Measurements from ENCODE around the gene TREML2.

The TREML2 gene

GRCh38 chr6:41161380-41161779 lies 39.6 kb downstream of the TREML2 start:
- no peak overlapping the region for H2AFZ ChIP-seq (ENCODE audit: low read length)
- no peaks in the 10 kb centered on the region for H3K9me2 ChIP-seq (replicated peaks; ENCODE audit: insufficient read depth, low read length)
- DNase-seq = no peak
- no peak overlapping the region for H3K4me2 ChIP-seq (ENCODE audit: low read depth, low read length)
- H3K79me2 ChIP-seq (ENCODE audit: low read length) = no peaks in the 10 kb centered on the region
- TF ChIP-seq CTCF (IDR thresholded peaks at IDR 0.05; ENCODE audit: low read length) = no peak
- no peak for TF ChIP-seq EZH2 (optimal IDR thresholded peaks at IDR 0.05; ENCODE audit: low read depth, low read length)
- no peak for TF ChIP-seq EZH2phosphoT487 (IDR thresholded peaks at IDR 0.05; ENCODE audit: low read length)
- no peak overlapping the region for H3K9ac ChIP-seq (ENCODE audit: low read length)
- H3K27ac ChIP-seq (ENCODE audit: low read length) = no peak overlapping the region
- H3K4me3 ChIP-seq (ENCODE audit: low read length) = no peak overlapping the region
- H3K9me3 ChIP-seq (replicated peaks; ENCODE audit: insufficient read depth, low read length) = no peaks in the 10 kb centered on the region
- H3F3A ChIP-seq (ENCODE audit: insufficient read depth, low read length) = no peaks in the 10 kb centered on the region
- H3K36me3 ChIP-seq (replicated peaks; ENCODE audit: insufficient read depth, low read length) = no peaks in the 10 kb centered on the region
- no peaks in the 10 kb centered on the region for H3K27me3 ChIP-seq (replicated peaks; ENCODE audit: insufficient read depth, low read length)
- no peaks in the 10 kb centered on the region for H3K4me1 ChIP-seq (ENCODE audit: low read length)
- H4K20me1 ChIP-seq (ENCODE audit: insufficient read depth, low read length) = no peaks in the 10 kb centered on the region

DNA sequence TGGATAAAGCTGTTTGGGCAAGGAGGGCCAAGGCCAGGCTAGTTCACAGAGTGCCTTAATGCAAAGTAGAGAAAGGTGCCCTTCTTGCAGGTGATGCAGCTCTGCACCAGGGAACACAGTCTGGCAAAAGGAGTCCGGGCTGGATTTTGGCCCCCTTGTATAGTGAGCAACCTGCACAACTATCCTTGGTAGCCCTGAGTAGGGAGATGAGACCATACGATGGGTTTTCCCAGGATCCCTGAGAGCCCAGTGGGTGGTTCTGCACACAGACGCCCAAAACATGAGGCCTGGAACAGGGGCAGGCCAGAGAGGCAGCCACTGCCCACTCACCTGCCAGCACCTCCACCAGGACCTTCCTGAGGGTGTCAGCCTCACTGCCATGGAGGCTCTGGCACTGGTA lies 40.0 kb downstream of the TREML2 start:
- no peak for TF ChIP-seq EZH2phosphoT487 (IDR thresholded peaks at IDR 0.05; ENCODE audit: low read length)
- TF ChIP-seq EZH2 (optimal IDR thresholded peaks at IDR 0.05; ENCODE audit: low read depth, low read length) = no peak
- no peak for TF ChIP-seq CTCF (IDR thresholded peaks at IDR 0.05; ENCODE audit: low read length)
- no peak overlapping the region for H3K27ac ChIP-seq (ENCODE audit: low read length)
- no peaks in the 10 kb centered on the region for H3K36me3 ChIP-seq (replicated peaks; ENCODE audit: insufficient read depth, low read length)
- no peaks in the 10 kb centered on the region for H3K9me2 ChIP-seq (replicated peaks; ENCODE audit: insufficient read depth, low read length)
- H3F3A ChIP-seq (ENCODE audit: insufficient read depth, low read length) = no peaks in the 10 kb centered on the region
- no peaks in the 10 kb centered on the region for H3K9me3 ChIP-seq (replicated peaks; ENCODE audit: insufficient read depth, low read length)
- H3K9ac ChIP-seq (ENCODE audit: low read length) = no peak overlapping the region
- H3K4me3 ChIP-seq (ENCODE audit: low read length) = no peak overlapping the region
- no peak overlapping the region for H3K4me2 ChIP-seq (ENCODE audit: low read depth, low read length)
- no peaks in the 10 kb centered on the region for H3K4me1 ChIP-seq (ENCODE audit: low read length)
- H2AFZ ChIP-seq (ENCODE audit: low read length) = no peak overlapping the region
- H3K79me2 ChIP-seq (ENCODE audit: low read length) = no peaks in the 10 kb centered on the region
- no peaks in the 10 kb centered on the region for H3K27me3 ChIP-seq (replicated peaks; ENCODE audit: insufficient read depth, low read length)
- no peaks in the 10 kb centered on the region for H4K20me1 ChIP-seq (ENCODE audit: insufficient read depth, low read length)
- no peak for DNase-seq

GRCh38 chr6:41159415-41160082 lies 41.4 kb downstream of the TREML2 start:
- Histone ChIP-seq H3K4me1 (ENCODE audit: low read length) (no peaks in the 10 kb centered on the region), H3K79me2 (ENCODE audit: low read length) (no peaks in the 10 kb centered on the region), H3K4me2 (ENCODE audit: low read depth, low read length) (no peak overlapping the region), H3K9ac (ENCODE audit: low read length) (no peak overlapping the region), H3K9me3 (replicated peaks; ENCODE audit: insufficient read depth, low read length) (no peaks in the 10 kb centered on the region), H3F3A (ENCODE audit: insufficient read depth, low read length) (no peaks in the 10 kb centered on the region), H4K20me1 (ENCODE audit: insufficient read depth, low read length) (no peaks in the 10 kb centered on the region), H3K36me3 (replicated peaks; ENCODE audit: insufficient read depth, low read length) (no peaks in the 10 kb centered on the region), H3K27me3 (replicated peaks; ENCODE audit: insufficient read depth, low read length) (no peaks in the 10 kb centered on the region), H3K27ac (ENCODE audit: low read length) (no peak overlapping the region), H3K9me2 (replicated peaks; ENCODE audit: insufficient read depth, low read length) (no peaks in the 10 kb centered on the region), H2AFZ (ENCODE audit: low read length) (no peak overlapping the region), H3K4me3 (ENCODE audit: low read length) (no peak overlapping the region)
- TF ChIP-seq EZH2phosphoT487 (IDR thresholded peaks at IDR 0.05; ENCODE audit: low read length) (no peak), EZH2 (optimal IDR thresholded peaks at IDR 0.05; ENCODE audit: low read depth, low read length) (no peak), CTCF (IDR thresholded peaks at IDR 0.05; ENCODE audit: low read length) (no peak)
- DNase-seq = no peak

Measured in MM.1S (cell line).